Measurements from ENCODE around the gene SAP130.

Gene SAP130

GRCh38 chr2:127897531-127898211, 130.2 kb downstream of the SAP130 start:
- Mint-ChIP-seq H3K4me1 (peaks cover 7% of the 10 kb centered on the region), H3K27me3 (ENCODE audit: low read depth) (no peaks in the 10 kb centered on the region), H3K9me3 (no peaks in the 10 kb centered on the region), H3K36me3 (ENCODE audit: low read depth) (no peaks in the 10 kb centered on the region), H3K27ac (no peak overlapping the region), H3K4me3 (no peak overlapping the region)
- no peak for TF ChIP-seq CTCF (IDR thresholded peaks at IDR 0.05; ENCODE audit: unreplicated experiment in 3 of 3)

GRCh38 chr2:127893494-127893893, 134.4 kb downstream of the SAP130 start:
- no peaks in the 10 kb centered on the region for H3K9me3 Mint-ChIP-seq
- no peaks in the 10 kb centered on the region for H3K27me3 Mint-ChIP-seq (ENCODE audit: low read depth)
- H3K36me3 Mint-ChIP-seq (ENCODE audit: low read depth): no peaks in the 10 kb centered on the region
- H3K27ac Mint-ChIP-seq: peak overlapping the region in 2 of 3 experiments; percentile 28 to 49
- no peak for TF ChIP-seq CTCF (IDR thresholded peaks at IDR 0.05; ENCODE audit: unreplicated experiment in 3 of 3)
- H3K4me3 Mint-ChIP-seq: no peak overlapping the region
- H3K4me1 Mint-ChIP-seq: peaks cover 17% of the 10 kb centered on the region

- Mint-ChIP-seq H3K27me3 (ENCODE audit: low read depth) (no peaks in the 10 kb centered on the region), H3K36me3 (ENCODE audit: low read depth) (peaks cover 2% of the 10 kb centered on the region), H3K9me3 (no peaks in the 10 kb centered on the region), H3K4me3 (no peak overlapping the region), H3K4me1 (peaks cover 19% of the 10 kb centered on the region), H3K27ac (peak overlapping the region in 2 of 3 experiments; percentile 28 to 49)
- no peak for TF ChIP-seq CTCF (IDR thresholded peaks at IDR 0.05; ENCODE audit: unreplicated experiment in 3 of 3)
Observed at GRCh38 chr2:127893033-127893432, 134.8 kb downstream of the SAP130 start.

- Mint-ChIP-seq H3K4me3 (no peak overlapping the region), H3K4me1 (peaks cover 30% of the 10 kb centered on the region), H3K9me3 (no peaks in the 10 kb centered on the region), H3K27me3 (ENCODE audit: low read depth) (no peaks in the 10 kb centered on the region), H3K36me3 (ENCODE audit: low read depth) (peaks cover 4% of the 10 kb centered on the region), H3K27ac (peak overlapping the region in 2 of 3 experiments; percentile 18 to 37)
- TF ChIP-seq CTCF (IDR thresholded peaks at IDR 0.05; ENCODE audit: unreplicated experiment in 3 of 3): no peak
Observed at GRCh38 chr2:127891811-127892210, 136.0 kb downstream of the SAP130 start.
